Prostate gland (tissue), 2 donors: ENCODE results near the gene ZBTB8OS.

Experiments used
- POLR2A ChIP-seq: fragments of 450-650 bp; IDR thresholded peaks from one replicate; pipeline ENCODE4 v1.6.1; 2016; ENCODE audit warnings: antibody characterized with exemption, mild to moderate bottlenecking
- POLR2AphosphoS5 ChIP-seq: sonication (generic); formaldehyde crosslinking; IDR thresholded peaks from one replicate; pipeline ENCODE4 v1.6.1; 2017; ENCODE audit warnings: antibody characterized with exemption
- TF ChIP-seq, protein P1 (sequence below), 4 experiments: fragments of 200-600 bp in 2 of 4; fragments of 450-650 bp in 2 of 4; sonication (generic) in 2 of 4; IDR thresholded peaks; 1 replicate in 3 of 4; 2 replicates in 1 of 4; pipeline ENCODE4 v1.5.1; 2016 to 2019; ENCODE audit warnings: antibody characterized with exemption in 4 of 4, mild to moderate bottlenecking in 2 of 4, moderate library complexity in 2 of 4

DNA sequence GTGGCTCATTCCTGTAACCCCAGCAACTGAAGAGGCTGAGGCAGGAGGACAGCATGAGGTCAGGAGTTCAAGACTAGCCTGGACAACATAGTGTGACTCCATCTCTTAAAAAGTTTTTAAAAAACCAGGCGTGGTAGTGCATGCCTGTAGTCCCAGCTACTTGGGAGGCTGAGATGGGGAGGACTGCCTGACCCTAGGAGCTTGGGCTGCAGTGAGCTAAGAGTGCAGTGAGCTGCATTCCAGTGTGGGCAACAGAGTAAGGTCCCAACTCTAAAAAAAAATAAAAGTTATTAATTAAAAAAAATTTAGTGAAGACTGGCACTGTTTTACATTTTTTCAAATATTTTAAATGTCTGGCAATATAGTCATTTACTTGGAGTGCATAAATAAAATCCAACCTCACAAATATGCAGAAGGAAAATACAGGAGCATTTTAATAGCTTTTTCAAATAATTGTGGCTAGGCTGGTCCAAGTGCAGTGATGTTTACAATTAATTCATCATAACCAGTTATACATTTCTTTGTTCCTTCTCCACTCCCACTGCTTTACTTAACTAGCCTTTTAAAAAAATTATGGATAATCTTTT, 10.8 kb downstream of the ZBTB8OS start:
- TF ChIP-seq, protein P1, sequence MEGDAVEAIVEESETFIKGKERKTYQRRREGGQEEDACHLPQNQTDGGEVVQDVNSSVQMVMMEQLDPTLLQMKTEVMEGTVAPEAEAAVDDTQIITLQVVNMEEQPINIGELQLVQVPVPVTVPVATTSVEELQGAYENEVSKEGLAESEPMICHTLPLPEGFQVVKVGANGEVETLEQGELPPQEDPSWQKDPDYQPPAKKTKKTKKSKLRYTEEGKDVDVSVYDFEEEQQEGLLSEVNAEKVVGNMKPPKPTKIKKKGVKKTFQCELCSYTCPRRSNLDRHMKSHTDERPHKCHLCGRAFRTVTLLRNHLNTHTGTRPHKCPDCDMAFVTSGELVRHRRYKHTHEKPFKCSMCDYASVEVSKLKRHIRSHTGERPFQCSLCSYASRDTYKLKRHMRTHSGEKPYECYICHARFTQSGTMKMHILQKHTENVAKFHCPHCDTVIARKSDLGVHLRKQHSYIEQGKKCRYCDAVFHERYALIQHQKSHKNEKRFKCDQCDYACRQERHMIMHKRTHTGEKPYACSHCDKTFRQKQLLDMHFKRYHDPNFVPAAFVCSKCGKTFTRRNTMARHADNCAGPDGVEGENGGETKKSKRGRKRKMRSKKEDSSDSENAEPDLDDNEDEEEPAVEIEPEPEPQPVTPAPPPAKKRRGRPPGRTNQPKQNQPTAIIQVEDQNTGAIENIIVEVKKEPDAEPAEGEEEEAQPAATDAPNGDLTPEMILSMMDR (IDR thresholded peaks at IDR 0.05) = no peak
- no peak for TF ChIP-seq POLR2AphosphoS5
- no peak for TF ChIP-seq POLR2A
